HG02938 (cell line): ENCODE measurements around the gene ADAMTS14.
"Not testable (repeated sequence)": the region's sequence is repeated elsewhere in the genome, so short reads cannot be mapped to it uniquely, and the experiment has no call there.

Experiments
- ATAC-seq: cut with Tn5 transposase; IDR thresholded peaks from one replicate; pipeline ENCODE4 v1.9.1; 2021; ENCODE audit warnings: mild to moderate bottlenecking, moderate library complexity; ENCODE audit not compliant: unreplicated experiment

ADAMTS14 gene, protein sequence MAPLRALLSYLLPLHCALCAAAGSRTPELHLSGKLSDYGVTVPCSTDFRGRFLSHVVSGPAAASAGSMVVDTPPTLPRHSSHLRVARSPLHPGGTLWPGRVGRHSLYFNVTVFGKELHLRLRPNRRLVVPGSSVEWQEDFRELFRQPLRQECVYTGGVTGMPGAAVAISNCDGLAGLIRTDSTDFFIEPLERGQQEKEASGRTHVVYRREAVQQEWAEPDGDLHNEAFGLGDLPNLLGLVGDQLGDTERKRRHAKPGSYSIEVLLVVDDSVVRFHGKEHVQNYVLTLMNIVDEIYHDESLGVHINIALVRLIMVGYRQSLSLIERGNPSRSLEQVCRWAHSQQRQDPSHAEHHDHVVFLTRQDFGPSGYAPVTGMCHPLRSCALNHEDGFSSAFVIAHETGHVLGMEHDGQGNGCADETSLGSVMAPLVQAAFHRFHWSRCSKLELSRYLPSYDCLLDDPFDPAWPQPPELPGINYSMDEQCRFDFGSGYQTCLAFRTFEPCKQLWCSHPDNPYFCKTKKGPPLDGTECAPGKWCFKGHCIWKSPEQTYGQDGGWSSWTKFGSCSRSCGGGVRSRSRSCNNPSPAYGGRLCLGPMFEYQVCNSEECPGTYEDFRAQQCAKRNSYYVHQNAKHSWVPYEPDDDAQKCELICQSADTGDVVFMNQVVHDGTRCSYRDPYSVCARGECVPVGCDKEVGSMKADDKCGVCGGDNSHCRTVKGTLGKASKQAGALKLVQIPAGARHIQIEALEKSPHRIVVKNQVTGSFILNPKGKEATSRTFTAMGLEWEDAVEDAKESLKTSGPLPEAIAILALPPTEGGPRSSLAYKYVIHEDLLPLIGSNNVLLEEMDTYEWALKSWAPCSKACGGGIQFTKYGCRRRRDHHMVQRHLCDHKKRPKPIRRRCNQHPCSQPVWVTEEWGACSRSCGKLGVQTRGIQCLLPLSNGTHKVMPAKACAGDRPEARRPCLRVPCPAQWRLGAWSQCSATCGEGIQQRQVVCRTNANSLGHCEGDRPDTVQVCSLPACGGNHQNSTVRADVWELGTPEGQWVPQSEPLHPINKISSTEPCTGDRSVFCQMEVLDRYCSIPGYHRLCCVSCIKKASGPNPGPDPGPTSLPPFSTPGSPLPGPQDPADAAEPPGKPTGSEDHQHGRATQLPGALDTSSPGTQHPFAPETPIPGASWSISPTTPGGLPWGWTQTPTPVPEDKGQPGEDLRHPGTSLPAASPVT

DNA sequence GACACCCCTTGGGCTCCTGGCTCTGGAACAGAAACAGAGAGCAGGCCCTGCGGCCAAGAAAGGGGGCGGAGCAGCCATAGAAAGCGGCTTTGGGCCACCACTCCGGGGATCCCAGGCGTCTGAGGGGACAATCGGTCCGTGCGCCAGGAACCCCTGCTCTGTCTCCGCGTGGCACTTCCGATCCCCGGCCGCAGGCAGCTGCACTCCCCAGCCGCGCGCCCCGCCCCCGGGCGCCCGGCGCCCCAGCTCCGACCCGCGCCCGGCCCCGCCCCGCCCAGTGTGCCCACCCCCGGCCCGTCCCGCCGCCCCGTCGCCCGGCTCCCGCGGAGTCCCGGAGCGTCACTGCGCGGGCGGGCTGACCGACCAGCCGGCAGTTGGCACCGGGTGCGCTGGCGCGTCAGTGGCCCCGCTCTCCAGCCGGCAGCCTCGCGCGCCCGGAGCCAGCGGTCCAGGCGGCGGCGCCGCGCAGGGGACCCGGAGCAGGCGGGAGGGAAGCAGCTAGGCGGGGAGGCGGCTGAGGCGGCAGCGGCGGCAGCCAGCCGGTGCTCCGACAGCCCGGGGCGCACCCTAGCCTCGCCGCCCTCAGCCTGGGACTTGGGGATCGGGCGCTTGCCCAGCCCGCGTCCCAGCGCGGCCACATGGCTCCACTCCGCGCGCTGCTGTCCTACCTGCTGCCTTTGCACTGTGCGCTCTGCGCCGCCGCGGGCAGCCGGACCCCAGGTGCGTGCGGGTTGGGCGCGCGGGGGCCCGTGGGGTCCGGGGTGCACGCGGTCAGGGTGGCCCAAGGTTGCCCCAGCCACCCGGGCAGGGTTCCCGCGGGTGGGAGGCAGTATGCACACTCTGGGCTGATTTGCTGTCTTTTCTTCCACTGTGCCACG, at the start of gene ADAMTS14:
Gene ADAMTS14, plus strand, starts transcription at position 342 of the 878 bp plus-strand sequence. Its CDS starts 297 bp downstream, at position 639.
- no peak for ATAC-seq

- ATAC-seq, result no peak
Measured at GRCh38 chr10:70622541-70622940, 49.8 kb upstream of the ADAMTS14 start.

DNA sequence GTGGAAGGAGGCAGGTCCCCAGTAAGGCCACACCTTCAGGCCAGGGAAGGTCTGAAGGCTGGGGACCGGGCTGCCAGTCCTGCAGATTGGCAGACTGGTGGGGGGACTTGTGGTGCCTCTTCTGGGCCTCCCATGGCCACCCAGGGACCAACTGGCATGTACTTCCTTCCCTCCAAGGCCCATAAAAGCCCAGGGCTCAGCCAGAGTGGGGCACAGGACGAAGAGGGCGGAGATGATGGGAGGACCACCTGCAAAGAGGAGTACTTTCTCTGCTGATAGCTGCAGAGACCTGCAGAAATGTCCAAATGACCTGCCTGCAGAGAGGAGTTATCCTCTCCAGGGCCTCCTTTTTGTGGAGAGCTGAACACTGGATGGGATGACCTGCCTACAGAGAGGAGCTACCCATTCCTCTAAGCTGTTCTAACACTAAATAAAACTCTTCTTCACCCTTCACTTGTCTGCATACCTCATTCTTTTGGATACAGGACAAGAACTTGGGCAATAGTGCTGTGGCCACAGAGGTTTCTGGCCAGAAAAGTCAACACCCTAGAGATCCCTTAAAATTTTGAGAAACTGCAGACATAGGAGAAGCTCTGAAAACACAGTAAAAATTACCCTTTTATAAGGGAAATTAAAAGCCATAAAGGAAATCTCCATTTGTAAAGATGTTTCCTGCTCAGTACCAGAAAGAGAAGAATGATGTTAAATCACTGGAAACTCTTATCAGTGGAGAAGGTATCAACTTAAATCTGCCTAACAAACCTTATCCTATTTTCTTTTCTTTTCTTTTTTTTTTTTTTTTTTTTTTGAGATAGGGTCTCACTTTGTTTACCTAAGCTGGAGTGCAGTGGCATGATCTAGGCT, 49.1 kb upstream of the ADAMTS14 start:
- no peak for ATAC-seq

GRCh38 chr10:70626056-70626455, 46.2 kb upstream of the ADAMTS14 start:
- ATAC-seq, result no peak

DNA sequence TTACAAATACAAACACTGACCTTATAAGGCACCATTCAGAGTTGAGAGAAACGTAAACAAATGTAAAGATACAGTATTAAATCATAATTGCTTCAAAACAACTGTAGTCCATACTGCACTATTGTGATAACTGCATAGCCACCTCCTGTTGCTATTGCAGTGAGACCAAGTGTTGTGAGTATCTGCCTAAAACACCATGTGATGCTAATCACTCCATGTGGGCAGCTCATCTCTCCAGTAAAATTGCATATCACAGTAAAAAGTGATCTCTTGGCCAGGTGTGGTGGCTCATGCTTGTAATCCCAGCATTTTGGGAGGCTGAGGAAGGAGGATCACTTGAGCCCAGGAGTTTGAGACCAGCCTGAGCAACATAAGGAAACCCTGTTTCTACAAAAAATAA, 43.0 kb upstream of the ADAMTS14 start:
- no peak for ATAC-seq

DNA sequence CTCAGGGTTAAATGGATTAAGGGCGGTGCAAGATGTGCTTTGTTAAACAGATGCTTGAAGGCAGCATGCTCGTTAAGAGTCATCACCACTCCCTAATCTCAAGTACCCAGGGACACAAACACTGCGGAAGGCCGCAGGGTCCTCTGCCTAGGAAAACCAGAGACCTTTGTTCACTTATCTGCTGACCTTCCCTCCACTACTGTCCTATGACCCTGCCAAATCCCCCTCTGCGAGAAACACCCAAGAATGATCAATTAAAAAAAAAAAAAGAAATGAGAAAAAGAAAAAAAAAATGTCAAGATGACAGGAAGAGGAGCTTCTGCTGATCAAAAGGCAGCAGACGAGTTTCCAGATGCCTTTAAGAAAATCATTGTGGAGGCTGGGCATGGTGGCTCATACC, 40.6 kb upstream of the ADAMTS14 start:
- ATAC-seq, result not testable (repeated sequence)

GRCh38 chr10:70634011-70634410, 38.3 kb upstream of the ADAMTS14 start:
- ATAC-seq, result no peak

- ATAC-seq, result not testable (repeated sequence)
Measured at GRCh38 chr10:70634515-70634914, 37.8 kb upstream of the ADAMTS14 start.

DNA sequence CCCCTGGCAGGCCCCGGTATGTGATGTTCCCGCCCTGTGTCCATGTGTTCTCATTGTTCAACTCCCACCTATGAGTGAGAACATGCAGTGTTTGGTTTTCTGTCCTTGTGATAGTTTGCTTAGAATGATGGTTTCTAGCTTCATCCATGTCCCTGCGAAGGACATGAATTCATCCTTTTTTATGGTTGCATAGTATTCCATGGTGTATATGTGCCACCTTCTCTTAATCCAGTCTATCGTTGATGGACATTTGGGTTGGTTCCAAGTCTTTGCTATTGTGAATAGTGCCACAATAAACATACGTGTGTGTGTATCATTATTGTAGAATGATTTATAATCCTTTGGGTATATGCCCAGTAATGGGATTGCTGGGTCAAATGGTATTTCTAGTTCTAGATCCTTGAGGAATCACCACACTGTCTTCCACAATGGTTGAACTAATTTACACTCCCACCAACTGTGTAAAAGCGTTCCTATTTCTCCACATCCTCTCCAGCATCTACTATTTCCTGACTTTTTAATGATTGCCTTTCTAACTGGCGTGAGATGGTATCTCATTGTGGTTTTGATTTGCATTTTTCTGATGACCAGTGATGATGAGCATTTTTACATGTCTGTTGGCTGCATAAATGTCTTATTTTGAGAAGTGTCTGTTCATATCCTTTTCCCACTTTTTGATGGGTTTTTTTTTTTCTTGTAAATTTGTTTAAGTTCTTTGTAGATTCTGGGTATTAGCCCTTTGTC, 32.5 kb upstream of the ADAMTS14 start:
- not testable (repeated sequence) for ATAC-seq

- ATAC-seq, result not testable (repeated sequence)
Measured at GRCh38 chr10:70643272-70643671, 29.0 kb upstream of the ADAMTS14 start.

DNA sequence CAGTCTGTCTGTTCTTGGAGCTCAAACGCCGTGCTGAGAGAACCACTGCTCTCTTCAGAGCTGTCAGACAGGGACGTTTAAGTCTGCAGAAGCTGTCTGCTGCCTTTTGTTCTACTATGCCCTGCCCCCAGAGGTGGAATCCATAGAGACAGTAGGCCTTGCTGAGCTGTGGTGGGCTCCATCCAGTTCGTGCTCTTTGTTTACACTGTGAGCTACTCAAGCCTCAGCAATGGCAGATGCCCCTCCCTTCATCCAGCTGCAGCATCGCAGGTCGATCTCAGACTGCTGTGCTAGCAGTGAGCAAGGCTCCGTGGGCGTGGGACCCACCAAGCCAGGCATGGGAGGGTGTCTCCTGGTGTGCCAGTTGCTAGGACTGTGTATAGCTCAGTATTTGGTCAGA, 27.3 kb upstream of the ADAMTS14 start:
- not testable (repeated sequence) for ATAC-seq

- no peak for ATAC-seq
Measured at GRCh38 chr10:70647086-70647485, 25.2 kb upstream of the ADAMTS14 start.

GRCh38 chr10:70648427-70648826, 23.9 kb upstream of the ADAMTS14 start:
- no peak for ATAC-seq

GRCh38 chr10:70649526-70649925, 22.8 kb upstream of the ADAMTS14 start:
- no peak for ATAC-seq

DNA sequence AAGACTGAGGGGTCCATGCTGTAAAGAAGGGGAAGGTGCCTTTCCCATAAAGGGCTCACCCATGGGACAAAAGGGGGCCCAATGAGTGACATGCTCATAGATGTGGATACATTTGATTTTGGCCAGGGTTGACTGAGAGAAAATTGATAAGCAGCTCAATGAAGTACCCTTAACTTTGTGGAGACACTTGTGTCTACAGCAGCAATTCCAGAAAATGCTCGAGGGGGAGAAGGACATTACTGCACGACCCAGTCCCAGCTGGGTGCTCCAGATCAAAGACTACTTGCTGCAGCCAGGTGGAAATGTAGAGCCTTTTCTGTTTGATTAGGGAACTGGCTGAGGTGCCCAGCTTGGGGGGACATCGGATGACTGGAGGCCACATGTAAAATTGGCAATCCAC, 22.2 kb upstream of the ADAMTS14 start:
- ATAC-seq, result no peak

DNA sequence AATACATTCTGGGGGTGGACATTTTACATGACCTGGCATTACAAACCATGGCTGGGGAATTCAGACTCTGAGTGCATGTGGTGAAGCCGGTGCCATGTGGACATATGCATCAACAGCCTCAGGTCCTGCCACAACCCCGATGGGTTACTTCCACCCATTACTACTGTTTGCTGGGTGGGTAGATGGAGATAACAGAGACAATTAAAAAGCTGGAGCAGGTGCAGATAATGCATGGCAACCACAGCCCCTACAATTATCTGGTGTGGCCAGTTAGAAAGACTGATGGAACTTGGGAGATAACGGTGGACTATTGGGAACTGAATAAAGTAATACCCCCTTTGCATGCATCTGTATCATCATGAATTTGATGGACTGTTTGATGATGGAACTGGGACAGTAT, 21.6 kb upstream of the ADAMTS14 start:
- ATAC-seq, result no peak

DNA sequence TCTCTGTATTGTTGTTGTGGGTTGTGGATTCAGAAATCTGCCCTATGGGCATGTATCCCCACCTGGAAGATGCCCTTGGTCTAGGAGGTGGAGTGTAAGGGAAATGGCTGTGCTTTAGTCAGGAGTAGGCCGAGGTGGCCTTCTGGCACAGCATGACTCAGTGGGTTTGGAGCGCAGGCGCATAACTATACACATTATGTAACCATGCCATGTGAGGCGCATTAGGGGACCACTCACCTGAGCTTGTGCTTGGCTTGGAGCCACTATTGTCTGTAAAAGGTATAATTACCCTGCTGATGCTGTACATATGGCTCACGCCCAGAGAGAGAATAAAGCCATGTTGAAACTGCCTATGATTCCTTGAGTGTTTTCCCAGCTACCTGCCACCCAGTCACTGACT, 20.6 kb upstream of the ADAMTS14 start:
- no peak for ATAC-seq
